Measurements from ENCODE around the gene MTMR12.
"Not testable (repeated sequence)": the region's sequence is repeated elsewhere in the genome, so short reads cannot be mapped to it uniquely, and the experiment has no call there.

Gene MTMR12

GRCh38 chr5:32325062-32325461, 12.3 kb upstream of the MTMR12 start:
- DNase-seq (ENCODE audit: low read depth): no peak

DNA sequence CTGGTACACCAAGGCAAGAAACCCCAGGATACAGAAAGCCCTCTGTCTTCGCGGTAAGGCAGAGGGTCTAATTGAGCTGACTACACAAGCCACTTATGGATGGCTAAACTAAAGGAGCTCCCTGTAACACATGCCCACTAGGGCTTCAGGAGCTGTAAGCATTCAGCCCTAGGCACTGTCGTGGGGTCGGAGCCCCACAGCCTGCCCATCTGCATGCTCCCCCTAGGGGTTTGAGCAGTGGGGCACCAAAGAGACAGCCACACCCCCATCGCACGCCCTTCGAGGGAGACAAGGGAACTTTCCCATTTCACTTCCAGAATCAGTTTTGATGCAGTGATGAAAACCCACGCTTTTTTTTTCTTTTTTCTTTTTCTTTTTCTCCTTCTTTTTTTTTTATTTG, 11.0 kb upstream of the MTMR12 start:
- no peak for DNase-seq (ENCODE audit: low read depth)

DNA sequence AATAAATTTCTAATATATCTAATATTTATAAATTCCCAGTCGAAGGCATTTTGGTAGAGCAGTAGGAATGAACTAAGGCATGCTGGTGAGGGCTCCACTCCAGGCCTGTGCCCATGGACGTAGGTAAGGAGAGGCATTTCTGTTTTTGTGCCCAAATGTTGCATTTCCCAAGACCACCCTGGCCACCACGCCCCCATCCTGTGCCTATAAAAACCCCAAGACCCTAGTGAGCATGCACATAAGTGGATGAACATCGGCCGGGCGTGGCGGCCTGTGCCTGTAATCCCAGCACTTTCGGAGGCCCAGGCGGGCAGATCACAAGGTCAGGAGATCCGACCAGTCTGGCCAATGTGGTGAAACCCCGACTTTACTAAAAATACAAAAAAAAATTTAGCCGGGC, 10.1 kb upstream of the MTMR12 start:
- DNase-seq (ENCODE audit: low read depth): no peak

- DNase-seq (ENCODE audit: low read depth): not testable (repeated sequence)
These were observed 9.0 kb upstream of the MTMR12 start for GRCh38 chr5:32321787-32322186.

GRCh38 chr5:32320576-32320975, 7.8 kb upstream of the MTMR12 start:
- no peak for DNase-seq (ENCODE audit: low read depth)

- no peak for DNase-seq (ENCODE audit: low read depth)
These were observed 7.3 kb upstream of the MTMR12 start for GRCh38 chr5:32319926-32320543.

GRCh38 chr5:32319392-32319791, 6.7 kb upstream of the MTMR12 start:
- no peak for DNase-seq (ENCODE audit: low read depth)

GRCh38 chr5:32317041-32317440, 4.3 kb upstream of the MTMR12 start:
- no peak for DNase-seq (ENCODE audit: low read depth)

DNA sequence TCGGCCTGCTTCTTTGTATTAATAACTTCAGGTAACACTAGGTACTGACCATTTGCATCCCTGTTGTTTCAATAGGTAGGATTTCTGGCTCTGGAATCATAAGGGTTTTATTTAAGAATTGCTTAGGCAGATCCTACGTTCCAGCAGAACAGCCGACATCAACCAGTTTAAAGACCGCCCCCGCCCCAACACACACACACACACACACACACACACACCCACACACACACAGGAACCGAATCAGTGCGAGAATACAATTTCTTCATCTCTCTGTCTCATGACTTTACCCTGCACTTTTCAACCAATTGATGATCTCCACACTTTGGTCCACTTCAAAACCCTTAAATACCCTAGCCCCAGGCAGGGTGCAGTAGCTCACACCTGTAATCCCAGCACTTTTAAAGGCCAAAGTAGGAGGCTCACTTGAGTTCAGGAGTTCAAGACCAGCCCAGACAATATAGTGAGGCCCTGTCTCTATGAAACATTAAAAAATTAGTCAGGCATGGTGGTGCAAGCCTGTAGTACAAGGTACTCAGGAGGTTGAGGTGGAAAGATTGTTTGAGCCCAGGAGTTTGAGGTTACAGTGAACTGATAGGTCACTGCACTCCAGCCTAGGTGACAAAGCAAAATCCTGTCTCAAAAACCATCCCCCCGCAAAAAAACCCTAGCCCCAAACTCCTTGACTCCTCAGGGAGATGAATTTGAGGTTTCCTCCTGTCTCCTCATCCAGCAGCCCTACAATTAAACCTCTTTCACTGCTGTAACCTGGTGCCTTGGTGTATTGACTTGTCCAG, 2.7 kb upstream of the MTMR12 start:
- DNase-seq (ENCODE audit: low read depth): no peak

DNA sequence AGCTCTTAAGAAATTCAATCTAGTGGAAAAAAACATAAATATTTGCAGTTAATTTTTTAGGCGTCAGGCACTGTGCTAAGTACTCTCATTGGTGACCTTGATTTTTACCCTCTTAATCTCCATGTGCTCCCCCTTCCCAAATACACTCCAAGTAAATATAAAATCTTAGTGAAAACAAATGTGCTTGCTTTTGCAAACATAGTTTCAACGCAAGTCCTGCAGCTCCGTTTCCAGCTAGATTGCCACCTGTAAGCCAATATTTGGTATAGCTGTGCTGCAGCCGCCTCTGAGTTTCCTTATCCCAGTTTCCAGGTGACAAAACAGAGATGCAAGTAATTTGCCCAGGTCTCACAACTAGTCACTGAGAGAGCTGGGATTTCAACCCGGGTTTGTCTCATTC, 1.9 kb upstream of the MTMR12 start:
- no peak for DNase-seq (ENCODE audit: low read depth)

GRCh38 chr5:32314152-32314488, 1.4 kb upstream of the MTMR12 start:
- not testable (repeated sequence) for DNase-seq (ENCODE audit: low read depth)

- DNase-seq (ENCODE audit: low read depth): peak; percentile 36
These were observed 543 bp downstream of the MTMR12 start for GRCh38 chr5:32312197-32312594.

DNA sequence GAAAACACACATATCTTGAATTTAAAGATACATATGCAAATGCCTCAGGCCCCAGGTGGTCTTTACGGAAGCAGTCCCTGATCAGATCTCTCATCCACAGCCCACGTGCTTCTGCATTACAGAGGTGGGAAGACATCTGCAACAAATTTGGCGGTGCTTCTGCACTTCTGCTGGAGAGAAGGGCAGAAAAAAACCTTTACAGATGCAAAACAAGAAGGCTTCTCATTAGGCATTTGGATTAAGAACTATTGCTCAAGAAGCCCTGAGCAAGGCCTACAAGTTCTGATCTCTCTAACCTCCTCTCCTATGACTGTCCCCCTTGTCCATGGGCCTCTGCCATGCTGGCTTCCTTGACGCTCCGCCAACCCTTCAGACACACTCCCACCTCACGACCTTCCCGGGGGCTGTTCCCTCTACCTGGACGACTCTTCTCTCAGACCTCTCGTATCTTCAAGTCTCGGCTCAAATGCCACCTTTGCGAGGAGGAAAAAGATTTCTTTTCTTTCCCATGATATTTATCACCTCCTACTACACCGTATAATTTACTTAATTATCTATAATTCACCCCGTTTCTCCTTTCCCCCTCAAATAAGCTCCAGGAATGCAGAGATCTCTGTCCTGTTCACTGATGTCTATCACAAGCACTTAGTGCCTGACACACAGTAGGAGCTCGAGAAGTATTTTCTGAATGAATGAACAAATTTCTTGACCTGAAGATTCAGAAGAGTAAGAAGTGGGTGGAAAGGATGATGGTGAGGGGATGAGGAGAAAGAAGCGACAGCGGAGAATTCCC, 1.1 kb downstream of the MTMR12 start:
- no peak for DNase-seq (ENCODE audit: low read depth)

DNA sequence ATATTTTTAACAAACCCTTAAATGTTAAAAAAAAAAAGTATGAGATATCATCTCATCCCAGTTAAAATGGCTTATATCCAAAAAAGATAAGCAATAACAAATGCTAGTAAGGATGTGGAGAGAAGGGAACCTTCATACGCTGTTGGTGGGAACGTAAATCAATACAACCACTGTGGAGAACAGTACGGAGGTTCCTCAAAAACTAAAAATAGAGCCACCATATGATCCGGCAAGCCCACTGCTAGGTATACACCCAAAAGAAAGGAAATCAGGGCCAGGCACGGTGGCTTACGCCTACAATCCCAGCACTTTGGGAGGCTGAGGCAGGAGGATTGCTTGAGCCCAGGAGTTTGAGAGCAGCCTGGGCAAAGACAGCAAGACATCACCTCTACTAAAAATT, 3.0 kb downstream of the MTMR12 start:
- no peak for DNase-seq (ENCODE audit: low read depth)

- DNase-seq (ENCODE audit: low read depth): no peak
These were observed 3.8 kb downstream of the MTMR12 start for GRCh38 chr5:32308946-32309345.

DNA sequence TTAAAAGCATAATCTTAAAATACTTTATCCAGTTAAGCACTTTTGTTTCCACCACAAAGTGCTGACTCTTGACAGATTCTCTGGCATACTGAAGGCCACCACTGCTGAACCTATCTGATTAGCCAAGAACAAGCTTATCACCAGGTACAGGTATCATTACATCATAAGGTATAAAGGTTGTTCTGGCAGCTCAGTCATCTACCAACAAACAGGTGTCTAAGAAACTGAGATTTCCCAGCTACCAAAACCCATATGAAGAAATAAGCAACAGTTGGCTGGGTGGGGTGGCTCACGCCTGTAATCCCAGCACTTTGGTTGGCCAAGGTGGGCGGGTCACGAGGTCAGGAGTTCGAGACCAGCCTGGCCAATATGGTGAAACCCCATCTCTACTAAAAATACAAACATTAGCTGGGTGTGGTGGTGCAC, 5.0 kb downstream of the MTMR12 start:
- DNase-seq (ENCODE audit: low read depth): no peak

GRCh38 chr5:32304622-32305021, 8.1 kb downstream of the MTMR12 start:
- no peak for DNase-seq (ENCODE audit: low read depth)

GRCh38 chr5:32303755-32304120, 9.0 kb downstream of the MTMR12 start:
- DNase-seq (ENCODE audit: low read depth): no peak

DNA sequence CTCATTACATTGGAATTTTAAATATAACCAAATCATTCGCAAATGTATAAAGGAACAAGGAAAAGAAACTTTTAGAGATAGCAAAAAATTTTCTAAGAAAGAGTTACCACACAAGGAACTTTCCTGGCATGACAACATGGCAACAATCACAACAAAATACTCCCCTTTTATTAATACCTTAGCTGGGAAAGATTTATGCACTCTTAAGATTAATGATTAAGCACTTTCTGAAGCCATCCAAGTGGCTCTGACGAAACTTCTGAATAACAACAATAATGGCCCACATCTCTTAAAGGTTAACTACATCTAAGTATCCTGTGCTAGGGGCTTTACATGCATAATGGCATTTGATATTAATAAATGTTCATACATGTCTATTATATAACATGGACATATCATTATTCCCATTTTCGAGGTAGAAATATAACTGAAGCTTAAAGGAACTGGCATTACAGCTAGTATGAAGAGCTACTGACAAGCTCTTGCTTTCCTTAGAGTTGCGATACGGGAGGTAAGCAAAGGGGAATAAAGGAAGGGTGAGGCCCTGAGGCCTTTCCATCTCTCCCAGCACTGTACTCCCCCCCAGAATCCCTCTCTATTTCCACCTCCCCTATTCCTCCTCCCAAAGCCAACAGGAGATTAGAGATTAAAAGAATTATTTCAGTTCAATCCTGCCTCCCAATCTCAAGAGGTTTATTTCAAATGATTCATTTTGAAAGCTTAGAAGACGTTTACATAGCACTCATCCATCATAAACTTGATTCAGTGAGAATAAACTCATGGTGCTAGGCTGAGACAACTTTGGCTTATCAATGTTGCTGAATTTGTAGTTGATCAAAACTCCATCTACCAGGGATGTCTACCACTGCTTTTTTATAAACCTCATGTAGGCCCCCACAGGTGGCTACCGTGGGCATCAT, 9.6 kb downstream of the MTMR12 start:
- DNase-seq (ENCODE audit: low read depth): no peak

GRCh38 chr5:32301891-32302290, 10.8 kb downstream of the MTMR12 start:
- no peak for DNase-seq (ENCODE audit: low read depth)

GRCh38 chr5:32299059-32299677, 13.6 kb downstream of the MTMR12 start:
- DNase-seq (ENCODE audit: low read depth): no peak

DNA sequence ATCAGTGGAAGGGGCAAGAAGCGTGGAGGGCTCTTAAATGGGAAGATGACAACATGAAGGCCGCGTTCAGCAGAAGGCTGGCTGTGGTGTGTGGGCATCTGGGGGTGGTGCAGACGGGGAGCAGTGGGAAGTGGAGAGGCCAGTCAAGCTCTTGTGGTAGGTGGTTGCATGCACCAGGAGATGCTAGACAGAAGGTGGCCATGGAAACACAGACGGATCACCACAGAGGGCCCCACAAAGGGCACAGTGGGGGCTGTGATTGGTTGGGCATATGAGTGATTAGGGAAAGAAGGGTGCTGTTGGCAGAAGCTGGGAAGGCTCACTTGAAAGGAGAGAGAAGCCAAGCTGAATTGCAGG, 14.7 kb downstream of the MTMR12 start:
- no peak for DNase-seq (ENCODE audit: low read depth)

Measured in activated T-cell treated with anti-CD3 and anti-CD28 coated beads for 1 hour (primary cell).